Naive thymus-derived CD4-positive, alpha-beta T cell (primary cell): ENCODE results near the gene SNX15. TPM values are rescaled to one million over a fixed set of nuclear protein-coding genes. Genes with fewer than 3 reads are reported as not detected.

Experiments
- ATAC-seq: fragments of 150-1000 bp; cut with Tn5 transposase; 2 replicates; pipeline ENCODE4 v1.10.0; 2021; ENCODE audit warnings: mild to moderate bottlenecking, moderate library complexity
- CTCF ChIA-PET: fragments of 350-600 bp; sonication (Branson Sonifier 250); formaldehyde crosslinking; loops from one replicate; lab custom pipeline; 2021; ENCODE audit warnings: antibody characterized with exemption; lab: Charles Lee
- POLR2A ChIA-PET: fragments of 350-600 bp; sonication (Branson Sonifier 250); formaldehyde crosslinking; loops from one replicate; lab custom pipeline; 2021; ENCODE audit warnings: antibody characterized with exemption, inconsistent platforms; lab: Charles Lee
- DNase-seq, 9 donors: peaks; one replicate each; pipeline versions ENCODE4 v3.0.0 to v3.0.0-alpha.2; 2020 to 2022; ENCODE audit warnings: mixed read lengths in 1 of 9
- H3K27ac ChIP-seq: one replicate; pipeline ENCODE4 v1.7.0; 2013; ENCODE audit warnings: mild to moderate bottlenecking, low read depth, low read length, moderate library complexity
- H3K27me3 ChIP-seq, 2 donors: one replicate each; pipeline ENCODE4 v1.7.0; 2013; ENCODE audit warnings: low read length in 2 of 2, mild to moderate bottlenecking in 2 of 2, moderate library complexity in 2 of 2; ENCODE audit not compliant: control insufficient read depth in 2 of 2, insufficient read depth in 2 of 2
- H3K36me3 ChIP-seq, 3 experiments: 1 replicate in 2 of 3; 2 replicates in 1 of 3; pipeline ENCODE4 v1.7.0; 2013; ENCODE audit warnings: low read length in 3 of 3, mild to moderate bottlenecking in 3 of 3, moderate library complexity in 1 of 3; ENCODE audit not compliant: insufficient read depth in 3 of 3, control insufficient read depth in 2 of 3
- H3K4me1 ChIP-seq, 2 donors: one replicate each; pipeline ENCODE4 v1.7.0; 2013; ENCODE audit warnings: low read length in 2 of 2, mild to moderate bottlenecking in 2 of 2, moderate library complexity in 1 of 2; ENCODE audit not compliant: control insufficient read depth in 2 of 2, insufficient read depth in 2 of 2
- H3K4me3 ChIP-seq: 2 replicates; pipeline ENCODE4 v1.7.0; 2013; ENCODE audit warnings: mild to moderate bottlenecking, low read length
- H3K9me3 ChIP-seq, 3 experiments: 1 replicate in 2 of 3; 2 replicates in 1 of 3; pipeline ENCODE4 v1.7.0; 2013; ENCODE audit warnings: low read length in 3 of 3; ENCODE audit not compliant: control insufficient read depth in 2 of 3
- H3K27ac Mint-ChIP-seq, 9 donors: one replicate each; pipeline ENCODE4 v1.8.0; 2020 to 2022; ENCODE audit warnings: mixed read lengths in 9 of 9, mild to moderate bottlenecking in 8 of 9, moderate library complexity in 5 of 9, inconsistent platforms in 2 of 9
- H3K27me3 Mint-ChIP-seq, 5 donors: one replicate each; pipeline ENCODE4 v1.8.0; 2021 to 2022; ENCODE audit warnings: mixed read lengths in 5 of 5, mild to moderate bottlenecking in 1 of 5
- H3K36me3 Mint-ChIP-seq, 5 donors: one replicate each; pipeline ENCODE4 v1.8.0; 2020 to 2022; ENCODE audit warnings: mixed read lengths in 5 of 5, mild to moderate bottlenecking in 3 of 5, inconsistent platforms in 1 of 5
- H3K4me1 Mint-ChIP-seq, 7 donors: one replicate each; pipeline ENCODE4 v1.8.0; 2020 to 2022; ENCODE audit warnings: mixed read lengths in 7 of 7, mild to moderate bottlenecking in 3 of 7, inconsistent platforms in 1 of 7
- H3K4me3 Mint-ChIP-seq, 10 donors: one replicate each; pipeline ENCODE4 v1.8.0; 2020 to 2022; ENCODE audit warnings: mild to moderate bottlenecking in 10 of 10, mixed read lengths in 10 of 10, moderate library complexity in 6 of 10, inconsistent platforms in 2 of 10
- H3K9me3 Mint-ChIP-seq, 11 donors: one replicate each; pipeline ENCODE4 v1.8.0; 2020 to 2022; ENCODE audit warnings: mixed read lengths in 11 of 11, mild to moderate bottlenecking in 4 of 11, inconsistent platforms in 1 of 11, moderate library complexity in 1 of 11
- intact Hi-C, 2 donors: fragments of 100-400 bp; cut with micrococcal nuclease; formaldehyde crosslinking; loops; one replicate each; pipeline ENCODE4 v1.15.1; 2023
- polyA plus RNA-seq, 2 donors: library from polyadenylated mRNA; unstranded; fragments of 300-500 nt; fragmentation: Illumina TruSeq; gene quantifications; one replicate each; pipeline ENCODE4 v1.2.3, GENCODE V29; 2021
- total RNA-seq, 6 experiments: library from RNA in 5 of 6; stranded (reverse) in 5 of 6; gene quantifications; 1 replicate in 5 of 6; 2 replicates in 1 of 6; pipeline ENCODE4 v1.2.3 and lab custom pipeline; 2021 to 2026

The SNX15 gene
- total and polyA plus RNA-seq, 7 experiments from 2014 or later = 13.1 to 29.0 (median 17.6) TPM

DNA sequence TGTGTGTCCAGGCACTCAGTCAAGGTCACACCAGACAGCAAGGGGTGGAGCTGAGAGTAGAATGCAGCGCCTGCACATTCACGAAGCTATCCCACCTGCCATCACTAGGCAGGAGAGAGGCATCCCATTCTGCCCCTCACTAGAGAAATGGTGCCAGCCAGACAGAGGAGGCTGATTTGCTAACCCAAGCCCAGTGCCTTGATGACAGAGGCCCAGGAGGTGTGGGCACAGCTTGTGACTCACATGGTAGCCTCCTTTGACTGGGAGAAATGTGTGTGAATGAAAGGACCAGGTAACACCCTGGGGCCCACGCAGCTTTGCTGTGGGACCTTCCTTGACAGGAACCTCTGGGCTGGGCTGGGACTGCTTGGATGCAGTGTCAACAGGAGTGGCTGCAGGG is 36.3 kb downstream of the SNX15 start:
- Histone ChIP-seq H3K27me3 (no peaks in the 10 kb centered on the region), H3K36me3 (no peaks in the 10 kb centered on the region), H3K9me3 (no peaks in the 10 kb centered on the region), H3K27ac (no peak overlapping the region), H3K4me3 (no peak overlapping the region), H3K4me1 (no peaks in the 10 kb centered on the region)
- DNase-seq = no peak
- H3K4me1 Mint-ChIP-seq = peaks cover 0 to 18% (median 0%) of the 10 kb centered on the region in 7 donors
- POLR2A ChIA-PET = interaction anchor here (0.7 kb wide), 1 partner anchor 23 kb away, joined by 3 read pairs; no protein-coding TSS in a partner anchor
- no peaks in the 10 kb centered on the region for H3K27me3 Mint-ChIP-seq
- CTCF ChIA-PET = interaction anchor here (0.6 to 1.1 kb wide), 2 partner anchors 8 to 52 kb away, joined by 3 read pairs; no protein-coding TSS in a partner anchor
- no peaks in the 10 kb centered on the region for H3K36me3 Mint-ChIP-seq
- intact Hi-C loops = no loop called here
- no peak overlapping the region for H3K4me3 Mint-ChIP-seq
- ATAC-seq = no peak
- no peak overlapping the region for H3K27ac Mint-ChIP-seq
- H3K9me3 Mint-ChIP-seq = no peaks in the 10 kb centered on the region

DNA sequence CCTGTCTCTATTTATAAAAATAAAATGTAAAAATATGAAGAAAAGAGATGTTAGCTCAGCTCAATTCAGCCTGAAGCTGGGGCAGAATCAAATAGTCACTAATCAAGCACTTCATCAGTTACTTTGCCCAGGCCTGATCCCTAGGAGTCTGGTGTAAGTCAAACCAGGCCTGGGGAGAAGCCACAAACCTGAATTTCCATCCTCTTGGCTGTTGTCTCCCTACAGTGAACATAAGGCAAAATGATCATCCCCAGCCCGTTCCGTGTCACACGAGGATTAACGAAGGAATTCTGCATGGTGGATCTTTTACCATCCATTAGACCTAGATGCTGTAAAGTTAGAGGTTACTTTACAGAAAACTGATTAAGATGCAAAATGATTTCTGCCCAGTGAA is 37.6 kb downstream of the SNX15 start:
- no peaks in the 10 kb centered on the region for H3K27me3 Mint-ChIP-seq
- no peaks in the 10 kb centered on the region for H3K27me3 ChIP-seq
- H3K27ac Mint-ChIP-seq = no peak overlapping the region
- CTCF ChIA-PET = no interaction called here
- H3K27ac ChIP-seq = no peak overlapping the region
- ATAC-seq (no peak), DNase-seq (no peak)
- intact Hi-C loops = no loop called here
- POLR2A ChIA-PET = no interaction called here
- no peaks in the 10 kb centered on the region for H3K36me3 Mint-ChIP-seq
- H3K36me3 ChIP-seq = no peaks in the 10 kb centered on the region
- no peaks in the 10 kb centered on the region for H3K9me3 ChIP-seq
- H3K4me3 Mint-ChIP-seq = no peak overlapping the region
- H3K4me3 ChIP-seq = no peak overlapping the region
- no peaks in the 10 kb centered on the region for H3K9me3 Mint-ChIP-seq
- no peaks in the 10 kb centered on the region for H3K4me1 ChIP-seq
- H3K4me1 Mint-ChIP-seq = peaks cover 0 to 14% (median 0%) of the 10 kb centered on the region in 7 donors

DNA sequence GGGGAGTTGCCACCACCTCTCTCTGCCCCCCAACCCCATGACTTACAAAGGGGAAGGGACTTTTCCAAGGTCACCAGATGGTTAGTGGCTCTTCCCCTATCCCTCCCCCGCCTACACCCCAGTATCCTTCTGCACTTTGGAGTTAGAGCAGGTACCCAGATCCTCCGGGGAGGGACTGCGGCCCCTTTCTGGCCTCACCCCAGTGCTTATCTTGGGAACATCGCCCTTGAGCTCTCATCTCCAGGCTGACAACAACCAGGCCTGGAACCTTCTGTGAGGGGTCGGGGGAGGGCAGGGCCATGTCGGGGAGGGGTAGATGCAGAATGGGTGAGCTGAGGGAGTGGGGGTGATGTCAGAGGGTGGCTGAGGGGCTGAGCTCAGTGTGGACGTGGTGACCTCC is 38.6 kb downstream of the SNX15 start:
- H3K27ac Mint-ChIP-seq = no peak overlapping the region
- Histone ChIP-seq H3K27ac (no peak overlapping the region), H3K27me3 (no peaks in the 10 kb centered on the region), H3K9me3 (no peaks in the 10 kb centered on the region), H3K4me3 (no peak overlapping the region), H3K36me3 (no peaks in the 10 kb centered on the region), H3K4me1 (no peaks in the 10 kb centered on the region)
- DNase-seq (no peak), ATAC-seq (no peak)
- H3K36me3 Mint-ChIP-seq = no peaks in the 10 kb centered on the region
- H3K27me3 Mint-ChIP-seq = no peaks in the 10 kb centered on the region
- no peaks in the 10 kb centered on the region for H3K9me3 Mint-ChIP-seq
- CTCF ChIA-PET = no interaction called here
- H3K4me1 Mint-ChIP-seq = peaks cover 0 to 7% (median 0%) of the 10 kb centered on the region in 7 donors
- POLR2A ChIA-PET = no interaction called here
- intact Hi-C loops = no loop called here
- H3K4me3 Mint-ChIP-seq = no peak overlapping the region

DNA sequence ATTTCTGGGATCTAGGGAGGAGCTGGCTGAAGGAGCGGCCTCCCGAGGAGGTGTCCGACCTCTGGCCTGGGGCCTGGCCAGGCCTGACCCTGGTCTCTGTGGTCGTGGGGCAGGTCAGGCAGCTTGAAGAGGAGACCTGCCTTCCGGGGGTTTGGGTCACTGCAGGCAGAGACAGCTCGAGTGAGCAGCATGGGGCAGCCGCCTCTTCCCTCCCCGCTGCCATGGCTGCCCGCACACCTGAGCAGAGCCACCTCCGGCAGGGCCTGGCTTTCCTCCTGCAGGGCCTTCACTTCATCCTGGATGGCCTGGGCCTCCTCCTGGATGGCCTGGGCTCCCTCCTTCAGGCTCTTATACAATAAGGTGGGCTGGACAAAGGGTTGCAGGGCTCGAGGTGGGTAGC is 39.1 kb downstream of the SNX15 start:
- H3K27ac Mint-ChIP-seq = no peak overlapping the region
- intact Hi-C loops = no loop called here
- POLR2A ChIA-PET = no interaction called here

DNA sequence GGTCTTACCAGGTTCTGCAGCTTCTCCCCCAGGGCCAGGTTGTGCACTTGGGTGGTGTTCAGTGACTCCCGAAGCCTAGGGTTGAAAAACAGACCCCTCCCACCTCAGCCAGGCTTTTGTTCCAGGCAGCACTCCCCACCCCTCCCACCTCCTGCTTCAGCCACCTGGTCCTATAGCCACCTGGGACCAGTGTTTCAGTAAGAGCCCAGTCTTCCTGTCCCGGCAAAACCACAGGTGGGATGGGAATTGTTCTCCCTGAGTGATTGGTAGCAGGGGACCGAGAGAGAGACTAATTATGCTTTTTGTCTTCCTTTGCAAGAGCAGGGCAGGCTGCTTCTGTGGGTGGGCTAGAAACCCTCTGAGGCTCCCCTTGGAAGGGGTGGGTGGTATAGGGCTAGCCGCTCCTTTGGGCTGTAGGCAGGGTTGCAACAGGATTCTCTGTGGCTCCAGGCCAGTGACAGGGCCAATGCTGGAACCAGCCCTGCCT is 39.6 kb downstream of the SNX15 start:
- Histone ChIP-seq H3K27ac (no peak overlapping the region), H3K4me1 (no peaks in the 10 kb centered on the region), H3K9me3 (no peaks in the 10 kb centered on the region), H3K4me3 (no peak overlapping the region), H3K36me3 (no peaks in the 10 kb centered on the region), H3K27me3 (no peaks in the 10 kb centered on the region)
- no peaks in the 10 kb centered on the region for H3K27me3 Mint-ChIP-seq
- H3K36me3 Mint-ChIP-seq = no peaks in the 10 kb centered on the region
- ATAC-seq = no peak
- H3K4me1 Mint-ChIP-seq = peaks cover 0 to 4% (median 0%) of the 10 kb centered on the region in 7 donors
- no peak overlapping the region for H3K4me3 Mint-ChIP-seq
- intact Hi-C loops = no loop called here
- peak in 1 of 9 donors; percentile 3 for DNase-seq
- POLR2A ChIA-PET = no interaction called here
- CTCF ChIA-PET = no interaction called here
- no peak overlapping the region for H3K27ac Mint-ChIP-seq
- H3K9me3 Mint-ChIP-seq = no peaks in the 10 kb centered on the region

More for the DNA sequence above, 39.1 kb downstream of the SNX15 start:
- Histone ChIP-seq H3K36me3 (no peaks in the 10 kb centered on the region), H3K4me1 (no peaks in the 10 kb centered on the region), H3K27me3 (no peaks in the 10 kb centered on the region), H3K27ac (no peak overlapping the region), H3K4me3 (no peak overlapping the region), H3K9me3 (no peaks in the 10 kb centered on the region)
- Mint-ChIP-seq H3K9me3 (no peaks in the 10 kb centered on the region), H3K27me3 (no peaks in the 10 kb centered on the region), H3K36me3 (no peaks in the 10 kb centered on the region), H3K4me1 (peaks cover 0 to 4% (median 0%) of the 10 kb centered on the region in 7 donors), H3K4me3 (no peak overlapping the region)
- no peak for DNase-seq
- CTCF ChIA-PET = no interaction called here
- ATAC-seq = no peak

DNA sequence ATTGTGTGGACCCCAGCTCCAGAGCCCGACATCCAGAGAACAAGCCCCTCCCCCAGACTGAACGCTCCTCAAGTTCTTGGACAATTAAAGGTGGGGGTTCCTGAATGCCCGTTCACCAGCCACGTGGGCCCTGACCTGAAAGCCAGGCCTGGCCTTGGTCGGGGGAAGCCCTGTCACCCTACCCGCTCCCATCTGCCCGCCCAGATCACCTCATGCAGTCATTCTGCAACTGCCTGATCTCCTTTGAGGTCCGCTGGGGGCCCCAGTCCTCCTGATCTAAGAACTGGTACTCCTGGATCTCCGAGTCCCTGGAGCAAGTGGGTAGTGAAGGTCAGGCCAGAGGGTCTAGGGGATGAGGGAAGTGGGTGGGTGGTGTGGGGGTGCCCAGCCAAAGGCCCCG is 40.2 kb downstream of the SNX15 start:
- no peaks in the 10 kb centered on the region for H3K36me3 Mint-ChIP-seq
- no peak for ATAC-seq
- ChIA-PET POLR2A (no interaction called here), CTCF (no interaction called here)
- no peak overlapping the region for H3K27ac Mint-ChIP-seq
- no peaks in the 10 kb centered on the region for H3K27me3 ChIP-seq
- no peaks in the 10 kb centered on the region for H3K9me3 Mint-ChIP-seq
- no peaks in the 10 kb centered on the region for H3K27me3 Mint-ChIP-seq
- H3K9me3 ChIP-seq = no peaks in the 10 kb centered on the region
- intact Hi-C loops = no loop called here
- DNase-seq = peak in 1 of 9 donors; percentile 3
- H3K4me1 ChIP-seq = no peaks in the 10 kb centered on the region
- peaks cover 0 to under 1% (median 0%) of the 10 kb centered on the region in 7 donors for H3K4me1 Mint-ChIP-seq
- H3K27ac ChIP-seq = no peak overlapping the region
- no peak overlapping the region for H3K4me3 ChIP-seq
- no peaks in the 10 kb centered on the region for H3K36me3 ChIP-seq
- H3K4me3 Mint-ChIP-seq = no peak overlapping the region

DNA sequence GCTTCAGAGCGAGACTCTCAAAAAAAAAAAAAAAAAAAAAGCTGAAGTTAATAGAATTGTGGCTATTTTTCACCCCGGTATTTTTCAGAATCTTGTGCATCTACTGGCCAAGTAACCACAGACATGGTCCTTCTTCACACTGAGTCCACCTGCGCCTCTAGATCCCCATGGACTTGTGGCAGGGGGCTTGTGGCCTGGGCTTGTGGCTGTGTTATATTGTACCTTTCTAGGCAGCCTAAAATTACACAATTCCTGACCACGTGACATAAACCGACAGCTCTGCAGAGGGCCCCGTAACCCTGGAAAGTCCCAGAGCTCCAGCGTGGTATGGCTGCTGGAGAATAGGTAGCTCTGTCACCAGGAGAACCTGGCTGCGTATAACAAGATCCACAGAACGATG is 42.0 kb downstream of the SNX15 start:
- POLR2A ChIA-PET = no interaction called here
- no peak overlapping the region for H3K4me3 Mint-ChIP-seq
- Histone ChIP-seq H3K4me3 (no peak overlapping the region), H3K4me1 (no peaks in the 10 kb centered on the region), H3K27me3 (no peaks in the 10 kb centered on the region), H3K27ac (no peak overlapping the region), H3K9me3 (no peaks in the 10 kb centered on the region), H3K36me3 (no peaks in the 10 kb centered on the region)
- DNase-seq = no peak
- no peaks in the 10 kb centered on the region for H3K27me3 Mint-ChIP-seq
- intact Hi-C loops = no loop called here
- H3K27ac Mint-ChIP-seq = no peak overlapping the region
- H3K4me1 Mint-ChIP-seq = peaks cover 0 to 3% (median 0%) of the 10 kb centered on the region in 7 donors
- H3K36me3 Mint-ChIP-seq = no peaks in the 10 kb centered on the region
- no peaks in the 10 kb centered on the region for H3K9me3 Mint-ChIP-seq
- CTCF ChIA-PET = no interaction called here
- ATAC-seq = no peak
